ENCODE measurements around the gene ABCC6. TPM values are rescaled to one million over a fixed set of nuclear protein-coding genes. Genes with fewer than 3 reads are reported as not detected.

Gene ABCC6
- total and polyA plus RNA-seq, 10 of the 15 experiments (the other 5 are each of a cell fraction or from before 2014, with no cell fraction given) = 0.05 to 0.13 (median 0.06) TPM; not detected in 5

DNA sequence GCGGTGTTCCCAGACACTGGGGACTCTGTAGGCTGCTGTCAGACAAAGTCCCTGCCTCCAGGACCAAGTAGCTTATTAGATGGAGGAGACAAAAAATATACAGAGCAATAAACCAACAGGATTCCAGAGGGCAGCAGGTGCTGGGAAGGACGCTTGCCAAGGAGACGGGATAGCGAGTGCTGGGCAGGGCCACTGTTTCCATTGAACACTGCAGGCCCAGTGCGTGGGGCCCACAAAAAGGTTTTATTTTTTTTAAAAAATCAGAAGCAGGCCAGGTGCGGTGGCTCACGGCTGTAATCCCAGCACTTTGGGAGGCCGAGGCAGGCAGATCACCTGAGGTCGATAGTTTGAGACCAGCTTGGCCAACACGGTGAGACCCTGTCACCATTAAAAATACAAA lies 84.2 kb downstream of the ABCC6 start (continued):
- TF ChIP-seq, protein P1, sequence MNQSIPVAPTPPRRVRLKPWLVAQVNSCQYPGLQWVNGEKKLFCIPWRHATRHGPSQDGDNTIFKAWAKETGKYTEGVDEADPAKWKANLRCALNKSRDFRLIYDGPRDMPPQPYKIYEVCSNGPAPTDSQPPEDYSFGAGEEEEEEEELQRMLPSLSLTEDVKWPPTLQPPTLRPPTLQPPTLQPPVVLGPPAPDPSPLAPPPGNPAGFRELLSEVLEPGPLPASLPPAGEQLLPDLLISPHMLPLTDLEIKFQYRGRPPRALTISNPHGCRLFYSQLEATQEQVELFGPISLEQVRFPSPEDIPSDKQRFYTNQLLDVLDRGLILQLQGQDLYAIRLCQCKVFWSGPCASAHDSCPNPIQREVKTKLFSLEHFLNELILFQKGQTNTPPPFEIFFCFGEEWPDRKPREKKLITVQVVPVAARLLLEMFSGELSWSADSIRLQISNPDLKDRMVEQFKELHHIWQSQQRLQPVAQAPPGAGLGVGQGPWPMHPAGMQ (IDR thresholded peaks at IDR 0.05; ENCODE audit: borderline replicate concordance) = no peak
- no peak for TF ChIP-seq ESRRA (IDR thresholded peaks at IDR 0.05; ENCODE audit: low read length)
- TF ChIP-seq RB1 (IDR thresholded peaks at IDR 0.05; ENCODE audit: borderline replicate concordance) = no peak
- TF ChIP-seq, protein P2, sequence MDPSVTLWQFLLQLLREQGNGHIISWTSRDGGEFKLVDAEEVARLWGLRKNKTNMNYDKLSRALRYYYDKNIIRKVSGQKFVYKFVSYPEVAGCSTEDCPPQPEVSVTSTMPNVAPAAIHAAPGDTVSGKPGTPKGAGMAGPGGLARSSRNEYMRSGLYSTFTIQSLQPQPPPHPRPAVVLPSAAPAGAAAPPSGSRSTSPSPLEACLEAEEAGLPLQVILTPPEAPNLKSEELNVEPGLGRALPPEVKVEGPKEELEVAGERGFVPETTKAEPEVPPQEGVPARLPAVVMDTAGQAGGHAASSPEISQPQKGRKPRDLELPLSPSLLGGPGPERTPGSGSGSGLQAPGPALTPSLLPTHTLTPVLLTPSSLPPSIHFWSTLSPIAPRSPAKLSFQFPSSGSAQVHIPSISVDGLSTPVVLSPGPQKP (IDR thresholded peaks at IDR 0.05; ENCODE audit: low read depth, low read length) = no peak
- TF ChIP-seq TCF7 (IDR thresholded peaks at IDR 0.05; ENCODE audit: borderline replicate concordance) = no peak
- TF ChIP-seq, protein P3, sequence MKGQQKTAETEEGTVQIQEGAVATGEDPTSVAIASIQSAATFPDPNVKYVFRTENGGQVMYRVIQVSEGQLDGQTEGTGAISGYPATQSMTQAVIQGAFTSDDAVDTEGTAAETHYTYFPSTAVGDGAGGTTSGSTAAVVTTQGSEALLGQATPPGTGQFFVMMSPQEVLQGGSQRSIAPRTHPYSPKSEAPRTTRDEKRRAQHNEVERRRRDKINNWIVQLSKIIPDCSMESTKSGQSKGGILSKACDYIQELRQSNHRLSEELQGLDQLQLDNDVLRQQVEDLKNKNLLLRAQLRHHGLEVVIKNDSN (IDR thresholded peaks at IDR 0.05; ENCODE audit: borderline replicate concordance, extremely low read length, insufficient read depth, low read depth, low read length) = no peak
- TF ChIP-seq SIX5 (IDR thresholded peaks at IDR 0.05; ENCODE audit: low read depth, low read length, severe bottlenecking) = no peak
- no peak for TF ChIP-seq YY1 (IDR thresholded peaks at IDR 0.05; ENCODE audit: low read depth, low read length)

DNA sequence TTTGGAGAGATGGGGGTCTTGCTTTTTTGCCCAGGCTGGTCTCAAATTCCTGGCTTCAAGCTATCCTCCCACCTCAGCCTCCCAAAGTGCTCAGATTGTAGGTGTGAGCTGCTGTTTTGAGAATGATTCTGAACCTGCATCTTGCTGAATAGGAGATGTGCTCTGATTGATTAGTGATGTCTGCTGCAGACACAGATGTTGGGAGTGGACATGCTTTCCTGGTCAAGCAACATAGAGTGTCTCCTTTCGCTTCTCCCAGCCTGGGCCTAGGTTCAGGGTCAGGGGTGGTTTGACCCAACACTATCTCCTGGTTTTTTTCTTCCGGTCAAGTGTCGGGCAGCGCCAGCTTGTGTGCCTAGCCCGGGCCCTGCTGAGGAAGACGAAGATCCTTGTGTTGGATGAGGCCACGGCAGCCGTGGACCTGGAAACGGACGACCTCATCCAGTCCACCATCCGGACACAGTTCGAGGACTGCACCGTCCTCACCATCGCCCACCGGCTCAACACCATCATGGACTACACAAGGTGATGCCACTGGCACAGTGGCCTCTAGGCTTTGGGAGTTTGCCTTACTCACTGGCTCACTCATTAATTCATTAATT lies 85.2 kb downstream of the ABCC6 start:
- Histone ChIP-seq H3K79me2 (ENCODE audit: control insufficient read depth, insufficient read depth, low read length) (no peaks in the 10 kb centered on the region), H3K36me3 (ENCODE audit: control insufficient read depth in 2 of 2, insufficient read depth in 2 of 2, low read length in 1 of 2) (peaks cover 29 to 60% of the 10 kb centered on the region in 2 experiments), H3K4me3 (no peak overlapping the region), H3K4me2 (ENCODE audit: control insufficient read depth, insufficient read depth) (no peak overlapping the region), H4K20me1 (ENCODE audit: control insufficient read depth, insufficient read depth) (no peaks in the 10 kb centered on the region), H3K4me1 (ENCODE audit: control insufficient read depth, insufficient read depth, low read length) (0 out of 2 replicates have a peak, but pooled peaks cover 2% of the 10 kb centered on the region), H2AFZ (ENCODE audit: control insufficient read depth, low read depth, low read length) (no peak overlapping the region), H3K27ac (ENCODE audit: control insufficient read depth, insufficient read depth) (no peak overlapping the region), H3K9ac (ENCODE audit: control insufficient read depth, insufficient read depth, low read length) (no peak overlapping the region), H3K9me3 (replicated peaks; ENCODE audit: control insufficient read depth, insufficient read depth, low read length) (no peaks in the 10 kb centered on the region), H3K27me3 (replicated peaks in 1 of 2; ENCODE audit: control insufficient read depth in 2 of 2, insufficient read depth in 2 of 2, low read length in 1 of 2) (no peaks in the 10 kb centered on the region)
- TF ChIP-seq ESRRA (IDR thresholded peaks at IDR 0.05; ENCODE audit: low read length) (no peak), MEF2A (IDR thresholded peaks at IDR 0.05; ENCODE audit: insufficient read depth, low read depth, low read length) (no peak), ZNF217 (IDR thresholded peaks at IDR 0.05) (no peak), CREB1 (IDR thresholded peaks at IDR 0.05; ENCODE audit: low read depth) (no peak), SP1 (IDR thresholded peaks at IDR 0.05; ENCODE audit: low read depth, low read length) (no peak), IKZF1 (conservative IDR thresholded peaks at IDR 0.05) (no peak), HDAC2 (IDR thresholded peaks at IDR 0.05) (no peak), HCFC1 (IDR thresholded peaks at IDR 0.05; ENCODE audit: low read length) (no peak), TARDBP (IDR thresholded peaks at IDR 0.05; ENCODE audit: borderline replicate concordance) (no peak), NR2C1 (IDR thresholded peaks at IDR 0.05) (no peak)
- WGBS (ENCODE audit: insufficient coverage, insufficient replicate concordance, low lambda C conversion rate, missing lambda C conversion rate) = 98% methylated on average over 15 of the region's 15 CpGs
- ChIA-PET POLR2A (interaction anchor here (0.6 kb wide), 1 partner anchor 348 kb away, joined by 4 read pairs; no protein-coding TSS in a partner anchor), CTCF (interaction anchor here (0.6 kb wide), 1 partner anchor 754 kb away, joined by 3 read pairs; no protein-coding TSS in a partner anchor), RAD21 (ENCODE audit: unreplicated experiment) (no interaction called here), SMC1A (ENCODE audit: uncharacterized antibody, unreplicated experiment) (no interaction called here)
- BruUV-seq (replicated peaks) = no TSS peak
- DNase-seq (ENCODE audit: low read depth, low spot score) (no peak), ATAC-seq (no peak), FAIRE-seq (no peak)
- intact Hi-C loops (cut with micrococcal nuclease; ENCODE audit: unreplicated experiment) = no loop called here
- in situ Hi-C loops (cut with MboI) = no loop called here

Measured in GM12878 (cell line).